Measurements from ENCODE around the gene DNAJC16.
A peak's percentile ranks its signal among the peaks of the same experiment; 100 is the strongest.

DNAJC16 gene

GRCh38 chr1:15500184-15501178 is 26.2 kb upstream of the DNAJC16 start:
- no peak for TF ChIP-seq CTCF (IDR thresholded peaks at IDR 0.05; ENCODE audit: low read depth, low read length)
- no peak overlapping the region for H3K4me3 ChIP-seq (ENCODE audit: low read depth, low read length)
- in situ Hi-C loops (cut with HindIII; ENCODE audit: low sequenced_read_pairs): no loop called here
- no peak for DNase-seq (ENCODE audit: low read depth, low spot score)

DNA sequence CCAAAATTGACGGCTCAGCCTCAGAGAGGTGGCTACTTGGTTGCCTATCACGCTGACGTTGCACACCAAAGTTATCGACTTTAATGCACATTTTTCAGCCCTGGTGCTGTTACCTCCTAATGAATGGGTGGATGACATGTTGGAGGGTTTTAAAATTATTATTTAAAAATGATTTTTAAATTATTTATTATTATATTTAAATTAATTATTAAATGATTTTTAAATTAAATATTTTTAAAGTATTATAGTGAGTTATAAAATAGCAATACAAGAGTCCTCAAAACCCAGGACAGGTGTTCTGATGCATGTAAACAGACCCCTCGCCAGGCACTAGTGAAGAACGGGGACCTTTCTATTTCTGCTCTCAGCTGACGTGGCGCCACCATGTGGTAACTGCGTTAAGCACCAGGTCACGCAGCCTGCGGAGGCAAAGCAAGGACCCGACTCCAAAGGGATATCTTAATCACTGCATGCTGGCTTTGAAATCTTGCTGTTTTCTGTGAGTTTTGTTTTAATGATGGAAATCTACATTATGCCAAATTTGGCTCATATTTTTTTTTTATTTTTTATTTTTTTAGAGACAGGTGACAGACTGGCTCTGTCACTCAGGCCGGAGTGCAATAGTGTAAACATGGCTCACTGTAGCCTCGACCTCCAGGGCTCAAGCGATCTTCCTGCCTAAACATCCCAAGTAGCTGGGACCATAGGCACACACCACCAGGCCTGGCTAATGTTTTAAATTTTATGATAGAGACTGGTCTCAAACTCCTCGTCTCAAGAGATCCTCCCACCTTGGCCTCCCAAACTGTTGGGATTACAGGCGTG is 25.2 kb upstream of the DNAJC16 start:
- in situ Hi-C loops (cut with HindIII; ENCODE audit: low sequenced_read_pairs): no loop called here
- peak; percentile 88 for TF ChIP-seq CTCF (IDR thresholded peaks at IDR 0.05; ENCODE audit: low read depth, low read length)
- no peak overlapping the region for H3K4me3 ChIP-seq (ENCODE audit: low read depth, low read length)
- DNase-seq (ENCODE audit: low read depth, low spot score): peak; percentile 44

GRCh38 chr1:15504436-15504835 is 22.2 kb upstream of the DNAJC16 start:
- DNase-seq (ENCODE audit: low read depth, low spot score): no peak
- in situ Hi-C loops (cut with HindIII; ENCODE audit: low sequenced_read_pairs): no loop called here
- no peak for TF ChIP-seq CTCF (IDR thresholded peaks at IDR 0.05; ENCODE audit: low read depth, low read length)
- H3K4me3 ChIP-seq (ENCODE audit: low read depth, low read length): no peak overlapping the region

GRCh38 chr1:15506831-15507230 is 19.8 kb upstream of the DNAJC16 start:
- in situ Hi-C loops (cut with HindIII; ENCODE audit: low sequenced_read_pairs): no loop called here
- no peak for TF ChIP-seq CTCF (IDR thresholded peaks at IDR 0.05; ENCODE audit: low read depth, low read length)
- DNase-seq (ENCODE audit: low read depth, low spot score): no peak

GRCh38 chr1:15507278-15507677 is 19.4 kb upstream of the DNAJC16 start:
- no peak overlapping the region for H3K4me3 ChIP-seq (ENCODE audit: low read depth, low read length)
- DNase-seq (ENCODE audit: low read depth, low spot score): no peak
- TF ChIP-seq CTCF (IDR thresholded peaks at IDR 0.05; ENCODE audit: low read depth, low read length): no peak
- in situ Hi-C loops (cut with HindIII; ENCODE audit: low sequenced_read_pairs): no loop called here

More at GRCh38 chr1:15506831-15507230, 19.8 kb upstream of the DNAJC16 start:
- H3K4me3 ChIP-seq (ENCODE audit: low read depth, low read length): no peak overlapping the region

DNA sequence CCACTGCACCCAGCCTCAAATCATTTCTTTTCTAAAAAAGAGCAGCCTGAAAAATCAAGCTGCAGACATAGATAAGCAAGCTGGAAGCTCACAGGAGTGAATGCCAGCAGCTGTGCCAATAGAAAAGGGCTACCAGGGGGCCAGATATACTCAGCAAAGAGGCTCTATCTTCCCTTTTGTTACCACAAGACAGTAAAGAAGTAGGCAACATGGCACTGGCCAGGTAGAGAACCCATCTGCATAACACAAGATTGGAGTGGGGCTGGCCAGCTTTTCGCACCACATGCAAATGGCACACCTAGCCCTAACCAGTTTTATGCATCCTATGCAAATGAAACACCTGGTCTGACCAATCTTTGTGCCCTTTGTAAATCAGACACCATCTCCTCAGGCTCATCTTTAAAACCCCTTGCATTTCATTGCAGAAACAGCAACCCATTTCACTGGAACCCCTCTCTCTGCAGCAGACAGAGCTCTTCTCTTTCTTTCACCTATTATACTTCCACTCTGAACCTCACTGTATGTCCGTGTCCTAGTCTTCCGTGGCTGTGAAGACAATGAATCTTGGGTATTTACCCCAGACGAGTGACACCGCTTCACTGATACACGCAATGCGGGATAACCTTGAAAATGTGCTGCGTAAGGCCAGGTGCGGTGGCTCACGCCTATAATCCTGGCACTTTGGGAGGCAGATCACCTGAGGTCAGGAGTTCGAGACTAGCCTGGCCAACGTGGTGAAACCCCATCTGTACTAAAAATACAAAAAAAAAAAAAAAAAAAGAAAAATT is 17.8 kb upstream of the DNAJC16 start:
- DNase-seq (ENCODE audit: low read depth, low spot score): no peak

More for the DNA sequence above, 17.8 kb upstream of the DNAJC16 start:
- no peak for TF ChIP-seq CTCF (IDR thresholded peaks at IDR 0.05; ENCODE audit: low read depth, low read length)
- in situ Hi-C loops (cut with HindIII; ENCODE audit: low sequenced_read_pairs): no loop called here
- no peak overlapping the region for H3K4me3 ChIP-seq (ENCODE audit: low read depth, low read length)

Data from astrocyte of the spinal cord (primary cell).